ENCODE results near the gene FAM237B. TPM values are rescaled to one million over a fixed set of nuclear protein-coding genes. Genes with fewer than 3 reads are reported as not detected.

The FAM237B gene
- 0.12 and 0.22 TPM in 2 replicates for total RNA-seq

GRCh38 chr7:90320801-90321494, at the start of gene FAM237B:
TSS of gene FAM237B (minus strand) at chr7:90321304. CDS start at chr7:90319748, 1,556 bp downstream.

GRCh38 chr7:90346336-90347125, 25.4 kb upstream of the FAM237B start, which contains the start of gene GTPBP10:
TSS of gene GTPBP10 (plus strand) at chr7:90346716. CDS start at chr7:90346742, 26 bp downstream.

Other genes starting within 250 kb of the FAM237B start
- gene STEAP1, start 166.8 kb downstream of the FAM237B start, total RNA-seq, result 32.6 and 65.6 TPM in 2 replicates
- 16.8 and 19.0 TPM in 2 replicates for gene STEAP2, start 109.6 kb downstream of the FAM237B start, total RNA-seq
- 4.4 and 6.2 TPM in 2 replicates for gene CFAP69, start 76.1 kb downstream of the FAM237B start, total RNA-seq
- 14.9 and 32.1 TPM in 2 replicates for gene GTPBP10, start 25.4 kb upstream of the FAM237B start, total RNA-seq
- 51.5 and 66.2 TPM in 2 replicates for gene CLDN12, start 82.2 kb upstream of the FAM237B start, total RNA-seq
- not detected in 2 replicates for gene PTTG1IP2, start 148.3 kb upstream of the FAM237B start, total RNA-seq

All from uterine smooth muscle cell (primary cell).